HepG2 (cell line): ENCODE measurements around the gene DCAF7. TPM values are rescaled to one million over a fixed set of nuclear protein-coding genes. Genes with fewer than 3 reads are reported as not detected.

Experiments
- CC2D1A ChIP-seq: sonication (generic); formaldehyde crosslinking; IDR thresholded peaks from 2 replicates; pipeline ENCODE4 v1.8.1; 2023; ENCODE audit warnings: mild to moderate bottlenecking, missing genetic modification reagents
- HMGA1 ChIP-seq: sonication (generic); formaldehyde crosslinking; conservative IDR thresholded peaks from 2 replicates; pipeline ENCODE4 v1.4.0; 2020; ENCODE audit warnings: missing genetic modification reagents
- KDM5B ChIP-seq: sonication (generic); formaldehyde crosslinking; IDR thresholded peaks from 2 replicates; pipeline ENCODE4 v1.4.0; 2020; ENCODE audit warnings: missing genetic modification reagents, mild to moderate bottlenecking, borderline replicate concordance
- KLF12 ChIP-seq: sonication (generic); formaldehyde crosslinking; IDR thresholded peaks from 2 replicates; pipeline ENCODE4 v1.4.0; 2020; ENCODE audit warnings: missing genetic modification reagents, borderline replicate concordance
- LCORL ChIP-seq, 2 experiments: fragments of 450-650 bp in 1 of 2; sonication (generic) in 1 of 2; formaldehyde crosslinking in 1 of 2; IDR thresholded peaks; 2 replicates each; pipeline versions ENCODE4 v1.5.0 to v1.6.1; 2017 to 2020; ENCODE audit warnings: antibody characterized with exemption in 1 of 2, missing genetic modification reagents in 1 of 2
- MED8 ChIP-seq: sonication (generic); formaldehyde crosslinking; IDR thresholded peaks from 2 replicates; pipeline ENCODE4 v1.8.1; 2023; ENCODE audit warnings: mild to moderate bottlenecking, missing genetic modification reagents; ENCODE audit not compliant: insufficient replicate concordance
- NR1H2 ChIP-seq: sonication (generic); formaldehyde crosslinking; IDR thresholded peaks from 2 replicates; pipeline ENCODE4 v1.8.1; 2022; ENCODE audit warnings: low read depth, missing genetic modification reagents, borderline replicate concordance
- RXRA ChIP-seq: sonication (generic); formaldehyde crosslinking; IDR thresholded peaks from 2 replicates; pipeline ENCODE4 v1.5.1; 2020; ENCODE audit warnings: missing genetic modification reagents
- SOX13 ChIP-seq, 3 experiments: fragments of 450-650 bp in 1 of 3; sonication (generic) in 1 of 3; formaldehyde crosslinking in 1 of 3; IDR thresholded peaks in 2 of 3; conservative IDR thresholded peaks in 1 of 3; 2 replicates each; pipeline versions ENCODE4 v1.5.0 to v1.6.1; 2016 to 2020; ENCODE audit warnings: antibody characterized with exemption in 1 of 3, mild to moderate bottlenecking in 1 of 3, missing compliant biosample characterization in 1 of 3, missing genetic modification reagents in 1 of 3, moderate library complexity in 1 of 3
- SYNCRIP ChIP-seq: fragments of 200-400 bp; formaldehyde crosslinking; IDR thresholded peaks from 2 replicates; pipeline ENCODE4 v1.6.1; 2018; ENCODE audit warnings: mild to moderate bottlenecking, low read depth, low read length; ENCODE audit not compliant: insufficient read depth
- ZC3H13 ChIP-seq: sonication (generic); formaldehyde crosslinking; IDR thresholded peaks from 2 replicates; pipeline ENCODE4 v1.8.1; 2023; ENCODE audit warnings: mild to moderate bottlenecking, missing genetic modification reagents, moderate library complexity
- ZFP41 ChIP-seq: sonication (generic); formaldehyde crosslinking; IDR thresholded peaks from 2 replicates; pipeline ENCODE4 v1.4.0; 2020; ENCODE audit warnings: mild to moderate bottlenecking, missing genetic modification reagents, borderline replicate concordance
- ZFYVE20 ChIP-seq: sonication (generic); formaldehyde crosslinking; IDR thresholded peaks from 2 replicates; pipeline ENCODE4 v1.8.0; 2023; ENCODE audit warnings: low read depth, mild to moderate bottlenecking, moderate library complexity, missing genetic modification reagents, borderline replicate concordance
- ZMYM4 ChIP-seq: sonication (generic); formaldehyde crosslinking; IDR thresholded peaks from 2 replicates; pipeline ENCODE4 v1.8.1; 2023; ENCODE audit warnings: mild to moderate bottlenecking, missing genetic modification reagents
- ZNF24 ChIP-seq: fragments of 450-650 bp; IDR thresholded peaks from 2 replicates; pipeline ENCODE4 v1.6.1; 2017; ENCODE audit warnings: antibody characterized with exemption, mild to moderate bottlenecking
- ZNF260 ChIP-seq: sonication (generic); formaldehyde crosslinking; IDR thresholded peaks from 2 replicates; pipeline ENCODE4 v1.4.0; 2020; ENCODE audit warnings: missing genetic modification reagents, low read depth, mild to moderate bottlenecking, borderline replicate concordance
- ZNF563 ChIP-seq: sonication (generic); formaldehyde crosslinking; IDR thresholded peaks from 2 replicates; pipeline ENCODE4 v1.8.0; 2022; ENCODE audit warnings: mild to moderate bottlenecking, moderate library complexity, missing genetic modification reagents
- ZNF615 ChIP-seq: sonication (generic); formaldehyde crosslinking; IDR thresholded peaks from 2 replicates; pipeline ENCODE4 v1.5.0; 2020; ENCODE audit warnings: mild to moderate bottlenecking, missing genetic modification reagents, borderline replicate concordance
- polyA plus RNA-seq, 8 experiments: library from polyadenylated mRNA; depleted of rRNA in 3 of 8; stranded (reverse) in 7 of 8; unstranded in 1 of 8; fragments of >200 nt; fragmentation: Illumina TruSeq in 4 of 8; extraction: Trizol in 4 of 8; gene quantifications; 2 replicates each; pipeline versions ENCODE4 v1.2.1 to v1.2.3, GENCODE V29; 2011 to 2016; ENCODE audit warnings: low read depth in 4 of 8, missing spikeins in 1 of 8, mixed read lengths in 1 of 8; ENCODE audit not compliant: insufficient read depth in 1 of 8
- total RNA-seq, 5 experiments: library from RNA; depleted of rRNA; stranded (reverse); fragments of >200 nt; fragmentation: Illumina TruSeq; extraction: Trizol; gene quantifications; 2 replicates each; pipeline ENCODE4 v1.2.3, GENCODE V29; 2016; ENCODE audit warnings: low read depth in 1 of 5
- TF ChIP-seq, protein P1 (sequence below): IDR thresholded peaks from 2 replicates; pipeline ENCODE4 v1.6.1; 2016; ENCODE audit warnings: missing biosample characterization, missing genetic modification reagents, low read depth
- TF ChIP-seq, protein P2 (sequence below): IDR thresholded peaks from 2 replicates; pipeline ENCODE4 v1.6.1; 2016
- TF ChIP-seq, protein P3 (sequence below): sonication (generic); formaldehyde crosslinking; IDR thresholded peaks from 2 replicates; pipeline ENCODE4 v1.4.0; 2020; ENCODE audit warnings: mild to moderate bottlenecking, missing genetic modification reagents
- TF ChIP-seq, protein P4 (sequence below): sonication (generic); formaldehyde crosslinking; IDR thresholded peaks from 2 replicates; pipeline ENCODE4 v1.4.0; 2020; ENCODE audit warnings: missing genetic modification reagents
- TF ChIP-seq, protein P5 (sequence below): IDR thresholded peaks from 2 replicates; pipeline ENCODE4 v1.6.1; 2016; ENCODE audit warnings: missing compliant biosample characterization, missing genetic modification reagents, borderline replicate concordance

DCAF7 gene
- total and polyA plus RNA-seq, 2 of the 13 experiments (the other 11 are each of a cell fraction or from before 2014, with no cell fraction given), result 55.2 to 73.4 TPM

DNA sequence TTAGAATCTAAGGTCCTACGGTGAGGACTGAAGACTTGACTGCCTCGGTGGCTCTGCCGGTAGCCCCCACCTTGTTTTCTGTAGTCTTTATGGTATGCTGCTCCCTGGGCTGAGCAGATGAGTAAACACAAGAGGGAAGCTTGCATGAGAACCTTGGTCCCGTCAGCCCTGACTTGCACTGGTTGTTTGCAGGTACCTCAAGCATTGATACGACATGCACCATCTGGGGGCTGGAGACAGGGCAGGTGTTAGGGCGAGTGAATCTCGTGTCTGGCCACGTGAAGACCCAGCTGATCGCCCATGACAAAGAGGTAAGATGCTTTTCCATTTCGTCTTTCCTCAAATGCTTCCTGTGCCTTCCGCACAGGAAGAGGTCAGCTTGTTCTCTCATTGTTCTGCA, 29.4 kb downstream of the DCAF7 start (continued):
- no peak for TF ChIP-seq HMGA1 (CRISPR knock-in tag)
- no peak for TF ChIP-seq ZNF260 (CRISPR knock-in tag)
- no peak for TF ChIP-seq NR1H2
- TF ChIP-seq KDM5B (CRISPR knock-in tag), result peak; percentile 36; the same call in 1 of the 2 replicates
- TF ChIP-seq SYNCRIP, result no peak
- TF ChIP-seq MED8 (CRISPR knock-in tag), result no peak
- TF ChIP-seq SOX13 (IDR thresholded peaks at IDR 0.05), result no peak
- TF ChIP-seq SOX13 (CRISPR knock-in tag; conservative IDR thresholded peaks at IDR 0.05 in 1 of 2, IDR thresholded peaks at IDR 0.05 in 1 of 2), result peak in 1 of 2 experiments; percentile 60; a peak in 1 of 4 replicates
- 0 out of 2 replicates have a peak, but pooled peaks have one; percentile 3 for TF ChIP-seq ZC3H13 (CRISPR knock-in tag)
- TF ChIP-seq, protein P1, sequence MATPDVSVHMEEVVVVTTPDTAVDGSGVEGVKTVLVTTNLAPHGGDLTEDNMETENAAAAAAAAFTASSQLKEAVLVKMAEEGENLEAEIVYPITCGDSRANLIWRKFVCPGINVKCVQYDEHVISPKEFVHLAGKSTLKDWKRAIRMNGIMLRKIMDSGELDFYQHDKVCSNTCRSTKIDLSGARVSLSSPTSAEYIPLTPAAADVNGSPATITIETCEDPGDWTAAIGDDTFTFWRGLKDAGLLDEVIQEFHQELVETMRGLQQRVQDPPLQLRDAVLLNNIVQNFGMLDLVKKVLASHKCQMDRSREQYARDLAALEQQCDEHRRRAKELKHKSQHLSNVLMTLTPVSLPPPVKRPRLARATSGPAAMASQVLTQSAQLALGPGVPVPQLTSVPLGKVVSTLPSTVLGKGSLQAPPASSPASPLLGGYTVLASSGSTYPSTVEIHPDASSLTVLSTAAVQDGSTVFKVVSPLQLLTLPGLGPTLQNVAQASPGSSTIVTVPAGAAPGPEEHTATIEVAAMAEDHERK, result no peak
- TF ChIP-seq ZNF615 (CRISPR knock-in tag), result no peak
- TF ChIP-seq ZFYVE20, result no peak
- peak; percentile 76 for TF ChIP-seq ZMYM4
- TF ChIP-seq, protein P2, sequence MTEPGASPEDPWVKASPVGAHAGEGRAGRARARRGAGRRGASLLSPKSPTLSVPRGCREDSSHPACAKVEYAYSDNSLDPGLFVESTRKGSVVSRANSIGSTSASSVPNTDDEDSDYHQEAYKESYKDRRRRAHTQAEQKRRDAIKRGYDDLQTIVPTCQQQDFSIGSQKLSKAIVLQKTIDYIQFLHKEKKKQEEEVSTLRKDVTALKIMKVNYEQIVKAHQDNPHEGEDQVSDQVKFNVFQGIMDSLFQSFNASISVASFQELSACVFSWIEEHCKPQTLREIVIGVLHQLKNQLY (CRISPR knock-in tag), result peak; percentile 68; the same call in 1 of the 2 replicates
- TF ChIP-seq, protein P3, sequence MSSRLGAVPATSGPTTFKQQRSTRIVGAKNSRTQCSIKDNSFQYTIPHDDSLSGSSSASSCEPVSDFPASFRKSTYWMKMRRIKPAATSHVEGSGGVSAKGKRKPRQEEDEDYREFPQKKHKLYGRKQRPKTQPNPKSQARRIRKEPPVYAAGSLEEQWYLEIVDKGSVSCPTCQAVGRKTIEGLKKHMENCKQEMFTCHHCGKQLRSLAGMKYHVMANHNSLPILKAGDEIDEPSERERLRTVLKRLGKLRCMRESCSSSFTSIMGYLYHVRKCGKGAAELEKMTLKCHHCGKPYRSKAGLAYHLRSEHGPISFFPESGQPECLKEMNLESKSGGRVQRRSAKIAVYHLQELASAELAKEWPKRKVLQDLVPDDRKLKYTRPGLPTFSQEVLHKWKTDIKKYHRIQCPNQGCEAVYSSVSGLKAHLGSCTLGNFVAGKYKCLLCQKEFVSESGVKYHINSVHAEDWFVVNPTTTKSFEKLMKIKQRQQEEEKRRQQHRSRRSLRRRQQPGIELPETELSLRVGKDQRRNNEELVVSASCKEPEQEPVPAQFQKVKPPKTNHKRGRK (CRISPR knock-in tag), result peak; percentile 89
- no peak for TF ChIP-seq KLF12 (CRISPR knock-in tag)
- TF ChIP-seq, protein P4, sequence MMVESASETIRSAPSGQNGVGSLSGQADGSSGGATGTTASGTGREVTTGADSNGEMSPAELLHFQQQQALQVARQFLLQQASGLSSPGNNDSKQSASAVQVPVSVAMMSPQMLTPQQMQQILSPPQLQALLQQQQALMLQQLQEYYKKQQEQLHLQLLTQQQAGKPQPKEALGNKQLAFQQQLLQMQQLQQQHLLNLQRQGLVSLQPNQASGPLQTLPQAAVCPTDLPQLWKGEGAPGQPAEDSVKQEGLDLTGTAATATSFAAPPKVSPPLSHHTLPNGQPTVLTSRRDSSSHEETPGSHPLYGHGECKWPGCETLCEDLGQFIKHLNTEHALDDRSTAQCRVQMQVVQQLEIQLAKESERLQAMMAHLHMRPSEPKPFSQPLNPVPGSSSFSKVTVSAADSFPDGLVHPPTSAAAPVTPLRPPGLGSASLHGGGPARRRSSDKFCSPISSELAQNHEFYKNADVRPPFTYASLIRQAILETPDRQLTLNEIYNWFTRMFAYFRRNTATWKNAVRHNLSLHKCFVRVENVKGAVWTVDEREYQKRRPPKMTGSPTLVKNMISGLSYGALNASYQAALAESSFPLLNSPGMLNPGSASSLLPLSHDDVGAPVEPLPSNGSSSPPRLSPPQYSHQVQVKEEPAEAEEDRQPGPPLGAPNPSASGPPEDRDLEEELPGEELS (CRISPR knock-in tag), result peak; percentile 86
- TF ChIP-seq ZNF24, result no peak
- TF ChIP-seq CC2D1A, result no peak
- TF ChIP-seq ZFP41 (CRISPR knock-in tag), result no peak
- no peak for TF ChIP-seq LCORL (IDR thresholded peaks at IDR 0.05)
- TF ChIP-seq LCORL (CRISPR knock-in tag; IDR thresholded peaks at IDR 0.05), result peak; percentile 64
- TF ChIP-seq, protein P5, sequence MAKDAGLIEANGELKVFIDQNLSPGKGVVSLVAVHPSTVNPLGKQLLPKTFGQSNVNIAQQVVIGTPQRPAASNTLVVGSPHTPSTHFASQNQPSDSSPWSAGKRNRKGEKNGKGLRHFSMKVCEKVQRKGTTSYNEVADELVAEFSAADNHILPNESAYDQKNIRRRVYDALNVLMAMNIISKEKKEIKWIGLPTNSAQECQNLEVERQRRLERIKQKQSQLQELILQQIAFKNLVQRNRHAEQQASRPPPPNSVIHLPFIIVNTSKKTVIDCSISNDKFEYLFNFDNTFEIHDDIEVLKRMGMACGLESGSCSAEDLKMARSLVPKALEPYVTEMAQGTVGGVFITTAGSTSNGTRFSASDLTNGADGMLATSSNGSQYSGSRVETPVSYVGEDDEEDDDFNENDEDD (CRISPR knock-in tag), result peak; percentile 16; the same call in 1 of the 2 replicates
- peak; percentile 58; the same call in 1 of the 2 replicates for TF ChIP-seq RXRA
- TF ChIP-seq ZNF563, result peak; percentile 29; the same call in 1 of the 2 replicates
